ENCODE results near the gene SERBP1.

DNA sequence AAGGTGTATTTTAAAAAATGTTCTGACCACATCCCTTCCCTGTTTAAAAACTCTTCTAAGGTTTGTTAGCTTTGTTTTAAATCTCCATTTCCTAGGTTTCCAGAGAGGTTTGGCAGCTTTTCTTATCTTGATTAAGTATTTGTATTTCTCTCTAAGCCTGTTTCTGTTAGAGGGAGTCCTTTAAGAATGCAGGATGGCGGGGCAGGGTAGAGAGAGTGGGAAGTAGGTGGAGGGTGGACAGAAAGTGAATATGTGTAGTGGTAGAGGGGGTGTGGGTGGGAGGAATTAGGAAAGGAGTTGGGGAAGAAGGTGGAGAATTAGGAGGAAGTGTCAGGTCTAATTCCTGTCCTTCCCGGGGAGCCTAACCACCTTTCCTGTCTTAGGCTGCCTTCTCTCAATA is 21.2 kb upstream of the SERBP1 start:
- TF ChIP-seq, protein P1, sequence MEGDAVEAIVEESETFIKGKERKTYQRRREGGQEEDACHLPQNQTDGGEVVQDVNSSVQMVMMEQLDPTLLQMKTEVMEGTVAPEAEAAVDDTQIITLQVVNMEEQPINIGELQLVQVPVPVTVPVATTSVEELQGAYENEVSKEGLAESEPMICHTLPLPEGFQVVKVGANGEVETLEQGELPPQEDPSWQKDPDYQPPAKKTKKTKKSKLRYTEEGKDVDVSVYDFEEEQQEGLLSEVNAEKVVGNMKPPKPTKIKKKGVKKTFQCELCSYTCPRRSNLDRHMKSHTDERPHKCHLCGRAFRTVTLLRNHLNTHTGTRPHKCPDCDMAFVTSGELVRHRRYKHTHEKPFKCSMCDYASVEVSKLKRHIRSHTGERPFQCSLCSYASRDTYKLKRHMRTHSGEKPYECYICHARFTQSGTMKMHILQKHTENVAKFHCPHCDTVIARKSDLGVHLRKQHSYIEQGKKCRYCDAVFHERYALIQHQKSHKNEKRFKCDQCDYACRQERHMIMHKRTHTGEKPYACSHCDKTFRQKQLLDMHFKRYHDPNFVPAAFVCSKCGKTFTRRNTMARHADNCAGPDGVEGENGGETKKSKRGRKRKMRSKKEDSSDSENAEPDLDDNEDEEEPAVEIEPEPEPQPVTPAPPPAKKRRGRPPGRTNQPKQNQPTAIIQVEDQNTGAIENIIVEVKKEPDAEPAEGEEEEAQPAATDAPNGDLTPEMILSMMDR (IDR thresholded peaks at IDR 0.05), result no peak
- no peak for TF ChIP-seq POLR2A (IDR thresholded peaks at IDR 0.05)

Measured in adrenal gland (tissue), 5 donors.